Adrenal gland (tissue), 12 donors: ENCODE measurements around the gene MKRN2. TPM values are rescaled to one million over a fixed set of nuclear protein-coding genes. Genes with fewer than 3 reads are reported as not detected.

Experiments used
- DNase-seq, 7 donors: peaks; one replicate each; pipeline ENCODE4 v3.0.0-alpha.2; 2019 to 2020
- H3K27ac ChIP-seq, 5 donors: fragments of 200-600 bp; sonication (generic) in 4 of 5; 1 replicate in 3 of 5; 2 replicates in 2 of 5; pipeline versions ENCODE4 v1.5.1 to v1.8.0; 2016 to 2020; ENCODE audit warnings: mild to moderate bottlenecking in 1 of 5
- H3K27me3 ChIP-seq: fragments of 200-600 bp; 2 replicates; pipeline ENCODE4 v1.8.0; 2021
- H3K36me3 ChIP-seq, 2 donors: fragments of 200-600 bp; replicated peaks in 1 of 2; 1 replicate in 1 of 2; 2 replicates in 1 of 2; pipeline versions ENCODE4 v1.5.1 to v1.8.0; 2018 to 2022
- H3K4me1 ChIP-seq, 2 donors: fragments of 200-600 bp; replicated peaks in 1 of 2; 1 replicate in 1 of 2; 2 replicates in 1 of 2; pipeline versions ENCODE4 v1.5.1 to v1.8.0; 2018 to 2021
- H3K4me3 ChIP-seq, 4 donors: fragments of 200-600 bp; sonication (generic) in 3 of 4; one replicate each; pipeline ENCODE4 v1.5.1; 2016 to 2018
- H3K9me3 ChIP-seq, 3 donors: fragments of 200-600 bp; sonication (generic) in 1 of 3; replicated peaks in 1 of 3; 1 replicate in 2 of 3; 2 replicates in 1 of 3; pipeline versions ENCODE4 v1.5.1 to v1.8.0; 2016 to 2021
- POLR2A ChIP-seq, 2 donors: fragments of 450-650 bp; IDR thresholded peaks; one replicate each; pipeline ENCODE4 v1.6.1; 2017; ENCODE audit warnings: antibody characterized with exemption in 2 of 2, mild to moderate bottlenecking in 2 of 2, moderate library complexity in 1 of 2
- WGBS, 4 donors: extraction: QIAGEN DNeasy Blood & Tissue Kit in 2 of 4; methylation state at CpG; one replicate each; pipeline versions ENCODE4 v1.1.5 to v1.1.7; 2013 to 2017; 5-methylcytosine and 5-hydroxymethylcytosine counted together
- intact Hi-C, 2 donors: fragments of 100-400 bp; cut with DNase I; formaldehyde crosslinking; loops; one replicate each; pipeline versions ENCODE4 v1.14.1 to v1.15.0; 2022 to 2023
- polyA plus RNA-seq, 3 donors: library from polyadenylated mRNA; stranded (reverse); fragments of 200-250 nt in 2 of 3; fragments of 350-450 nt in 1 of 3; fragmentation: Illumina TruSeq in 1 of 3; extraction: RNeasy Lipid Tissue Mini Kit (QIAGEN cat#74804) in 1 of 3; gene quantifications; one replicate each; pipeline ENCODE4 v1.2.3, GENCODE V29; 2013 to 2014
- total RNA-seq, 9 donors: library from RNA; depleted of rRNA in 4 of 9; stranded (reverse); fragments of >200 nt in 4 of 9; fragments of 120-200 nt in 1 of 9; fragmentation: NEBNext Ultra II Directional in 1 of 9; extraction: Animal tissue kit (Norgen Biotek cat#: 25700) in 1 of 9; gene quantifications; one replicate each; pipeline versions ENCODE4 v1.1.0 to v1.2.4, GENCODE V29; 2013 to 2023
- TF ChIP-seq, protein P1 (sequence below), 6 experiments: fragments of 450-650 bp in 4 of 6; fragments of 200-600 bp in 2 of 6; sonication (generic) in 1 of 6; IDR thresholded peaks; 1 replicate in 5 of 6; 2 replicates in 1 of 6; pipeline versions ENCODE4 v1.5.1 to v1.8.0; 2016 to 2021; ENCODE audit warnings: antibody characterized with exemption in 6 of 6, mild to moderate bottlenecking in 2 of 6, moderate library complexity in 1 of 6
- donor health status: healthy with polysubstance abuse.
- donor health status: Bipolar disorder and iron deficiency.
- donor health status: DM: yes; HTN: yes; CAD: no.
- donor health status: DM: no; HTN: no; CAD: no.
- donor health status: DM: no; HTN: no; CAD: no.
- donor health status: DM: yes; HTN: yes; CAD: no.

The MKRN2 gene
- total and polyA plus RNA-seq, 12 donors, result 15.8 to 40.9 (median 23.9) TPM

GRCh38 chr3:12544652-12545472 is 12.0 kb upstream of the MKRN2 start:
- intact Hi-C loops, result no loop called here
- no peak for TF ChIP-seq POLR2A (IDR thresholded peaks at IDR 0.05)
- TF ChIP-seq, protein P1, sequence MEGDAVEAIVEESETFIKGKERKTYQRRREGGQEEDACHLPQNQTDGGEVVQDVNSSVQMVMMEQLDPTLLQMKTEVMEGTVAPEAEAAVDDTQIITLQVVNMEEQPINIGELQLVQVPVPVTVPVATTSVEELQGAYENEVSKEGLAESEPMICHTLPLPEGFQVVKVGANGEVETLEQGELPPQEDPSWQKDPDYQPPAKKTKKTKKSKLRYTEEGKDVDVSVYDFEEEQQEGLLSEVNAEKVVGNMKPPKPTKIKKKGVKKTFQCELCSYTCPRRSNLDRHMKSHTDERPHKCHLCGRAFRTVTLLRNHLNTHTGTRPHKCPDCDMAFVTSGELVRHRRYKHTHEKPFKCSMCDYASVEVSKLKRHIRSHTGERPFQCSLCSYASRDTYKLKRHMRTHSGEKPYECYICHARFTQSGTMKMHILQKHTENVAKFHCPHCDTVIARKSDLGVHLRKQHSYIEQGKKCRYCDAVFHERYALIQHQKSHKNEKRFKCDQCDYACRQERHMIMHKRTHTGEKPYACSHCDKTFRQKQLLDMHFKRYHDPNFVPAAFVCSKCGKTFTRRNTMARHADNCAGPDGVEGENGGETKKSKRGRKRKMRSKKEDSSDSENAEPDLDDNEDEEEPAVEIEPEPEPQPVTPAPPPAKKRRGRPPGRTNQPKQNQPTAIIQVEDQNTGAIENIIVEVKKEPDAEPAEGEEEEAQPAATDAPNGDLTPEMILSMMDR (IDR thresholded peaks at IDR 0.05), result no peak
- H3K27me3 ChIP-seq, result no peaks in the 10 kb centered on the region
- no peaks in the 10 kb centered on the region for H3K4me1 ChIP-seq
- no peak for DNase-seq
- no peaks in the 10 kb centered on the region for H3K9me3 ChIP-seq
- 65 to 76% (median 72%) methylated on average over 11 of the region's 11 CpGs for WGBS, 4 donors
- H3K27ac ChIP-seq, result no peak overlapping the region
- H3K4me3 ChIP-seq, result no peak overlapping the region
- no peaks in the 10 kb centered on the region for H3K36me3 ChIP-seq

DNA sequence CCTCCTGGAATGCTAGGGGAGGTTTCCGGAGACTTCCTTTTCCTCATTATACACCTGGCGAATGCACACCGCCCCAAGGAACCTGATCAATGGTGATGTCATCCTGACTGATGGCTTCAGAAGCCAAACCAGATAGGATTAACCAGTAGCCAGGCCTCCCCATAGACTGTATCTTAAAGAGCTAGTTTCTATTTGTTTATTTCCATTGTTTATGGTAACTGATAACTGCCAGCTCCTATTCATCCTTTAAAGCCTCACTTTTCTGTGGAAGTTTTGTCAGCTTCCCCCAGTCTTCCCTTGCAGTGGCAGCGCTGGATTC is 11.5 kb upstream of the MKRN2 start, which contains the start of gene MKRN2OS:
TSS of gene MKRN2OS (minus strand) at position 27 of the 319 bp plus-strand sequence. CDS start 35 bp downstream, outside the sequence.
- no peaks in the 10 kb centered on the region for H3K9me3 ChIP-seq
- H3K27me3 ChIP-seq, result no peaks in the 10 kb centered on the region
- TF ChIP-seq POLR2A (IDR thresholded peaks at IDR 0.05), result no peak
- TF ChIP-seq, protein P1 (IDR thresholded peaks at IDR 0.05), result no peak
- H3K36me3 ChIP-seq, result no peaks in the 10 kb centered on the region
- H3K4me1 ChIP-seq, result no peaks in the 10 kb centered on the region
- no peak for DNase-seq
- H3K27ac ChIP-seq, result no peak within 1 kb of the TSS
- 57 to 76% (median 58%) methylated on average over 2 to 4 of the region's 4 CpGs for WGBS, 4 donors
- intact Hi-C loops, result no loop called here
- H3K4me3 ChIP-seq, result no peak within 1 kb of the TSS

- 66 to 73% (median 68%) methylated on average over 7 of the region's 7 CpGs for WGBS, 4 donors
- TF ChIP-seq, protein P1 (IDR thresholded peaks at IDR 0.05), result no peak
- no peak for TF ChIP-seq POLR2A (IDR thresholded peaks at IDR 0.05)
- H3K27me3 ChIP-seq, result peaks cover 11% of the 10 kb centered on the region
- H3K4me3 ChIP-seq, result no peak overlapping the region
- DNase-seq, result no peak
- intact Hi-C loops, result no loop called here
- H3K9me3 ChIP-seq, result no peaks in the 10 kb centered on the region
- H3K27ac ChIP-seq, result no peak overlapping the region
- peaks cover 7 to 9% of the 10 kb centered on the region in 2 donors for H3K4me1 ChIP-seq
- no peaks in the 10 kb centered on the region for H3K36me3 ChIP-seq
These were observed 6.7 kb upstream of the MKRN2 start for GRCh38 chr3:12549971-12550760.

DNA sequence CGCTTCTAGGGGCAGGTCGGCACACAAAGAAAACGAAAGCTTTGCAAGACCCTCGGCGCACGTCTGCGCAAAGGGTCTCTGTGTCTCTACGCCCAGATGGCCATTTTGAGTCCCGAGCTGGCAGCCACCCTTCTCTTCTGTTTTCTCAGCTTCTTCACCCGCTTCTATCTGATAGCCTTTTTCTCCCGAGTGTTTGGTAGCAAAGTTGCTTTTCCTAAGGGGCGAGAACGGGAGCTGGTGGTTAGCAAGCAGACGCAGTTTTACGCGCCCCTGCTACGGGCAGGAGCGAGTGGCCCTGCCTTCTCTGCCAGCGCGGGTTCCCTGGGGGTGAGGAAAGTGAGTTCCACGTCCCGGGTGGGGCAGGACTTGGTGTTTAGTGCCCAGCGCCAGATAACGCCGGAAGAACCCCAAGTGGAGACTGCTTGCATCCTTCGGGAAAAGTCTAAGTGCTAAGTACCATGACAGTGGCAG is 2.9 kb upstream of the MKRN2 start:
- DNase-seq, result peak in 5 of 7 donors; percentile 16 to 49 (median 24)
- no peaks in the 10 kb centered on the region for H3K9me3 ChIP-seq
- TF ChIP-seq, protein P1 (IDR thresholded peaks at IDR 0.05), result no peak
- TF ChIP-seq POLR2A (IDR thresholded peaks at IDR 0.05), result no peak
- H3K4me3 ChIP-seq, result peak overlapping the region in 2 of 4 donors; percentile 17 to 54
- 5 to 13% (median 10%) methylated on average over 26 of the region's 26 CpGs for WGBS, 4 donors
- intact Hi-C loops, result no loop called here
- peaks cover 16 to 27% of the 10 kb centered on the region in 2 donors for H3K4me1 ChIP-seq
- no peaks in the 10 kb centered on the region for H3K36me3 ChIP-seq
- H3K27me3 ChIP-seq, result peaks cover 11% of the 10 kb centered on the region
- H3K27ac ChIP-seq, result no peak overlapping the region
